ENCODE results near the gene ADAMTS10. TPM values are rescaled to one million over a fixed set of nuclear protein-coding genes. Genes with fewer than 3 reads are reported as not detected.

ADAMTS10 gene
- total RNA-seq, 1 donor from 2014 or later, result 29.4 TPM

GRCh38 chr19:8610936-8611300 is 403 bp upstream of the ADAMTS10 start:
- no peak overlapping the region for H3K27ac ChIP-seq
- intact Hi-C loops (cut with DNase I), result no loop called here
- TF ChIP-seq, protein P1, sequence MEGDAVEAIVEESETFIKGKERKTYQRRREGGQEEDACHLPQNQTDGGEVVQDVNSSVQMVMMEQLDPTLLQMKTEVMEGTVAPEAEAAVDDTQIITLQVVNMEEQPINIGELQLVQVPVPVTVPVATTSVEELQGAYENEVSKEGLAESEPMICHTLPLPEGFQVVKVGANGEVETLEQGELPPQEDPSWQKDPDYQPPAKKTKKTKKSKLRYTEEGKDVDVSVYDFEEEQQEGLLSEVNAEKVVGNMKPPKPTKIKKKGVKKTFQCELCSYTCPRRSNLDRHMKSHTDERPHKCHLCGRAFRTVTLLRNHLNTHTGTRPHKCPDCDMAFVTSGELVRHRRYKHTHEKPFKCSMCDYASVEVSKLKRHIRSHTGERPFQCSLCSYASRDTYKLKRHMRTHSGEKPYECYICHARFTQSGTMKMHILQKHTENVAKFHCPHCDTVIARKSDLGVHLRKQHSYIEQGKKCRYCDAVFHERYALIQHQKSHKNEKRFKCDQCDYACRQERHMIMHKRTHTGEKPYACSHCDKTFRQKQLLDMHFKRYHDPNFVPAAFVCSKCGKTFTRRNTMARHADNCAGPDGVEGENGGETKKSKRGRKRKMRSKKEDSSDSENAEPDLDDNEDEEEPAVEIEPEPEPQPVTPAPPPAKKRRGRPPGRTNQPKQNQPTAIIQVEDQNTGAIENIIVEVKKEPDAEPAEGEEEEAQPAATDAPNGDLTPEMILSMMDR (IDR thresholded peaks at IDR 0.05), result no peak
- no peak for ATAC-seq
- H3K27me3 ChIP-seq, result no peaks in the 10 kb centered on the region
- H3K4me3 ChIP-seq, result peak overlapping the region; percentile 66
- no peak for DNase-seq
- peaks cover 7% of the 10 kb centered on the region for H3K4me1 ChIP-seq
- H3K9me3 ChIP-seq, result no peaks in the 10 kb centered on the region
- no peaks in the 10 kb centered on the region for H3K36me3 ChIP-seq

DNA sequence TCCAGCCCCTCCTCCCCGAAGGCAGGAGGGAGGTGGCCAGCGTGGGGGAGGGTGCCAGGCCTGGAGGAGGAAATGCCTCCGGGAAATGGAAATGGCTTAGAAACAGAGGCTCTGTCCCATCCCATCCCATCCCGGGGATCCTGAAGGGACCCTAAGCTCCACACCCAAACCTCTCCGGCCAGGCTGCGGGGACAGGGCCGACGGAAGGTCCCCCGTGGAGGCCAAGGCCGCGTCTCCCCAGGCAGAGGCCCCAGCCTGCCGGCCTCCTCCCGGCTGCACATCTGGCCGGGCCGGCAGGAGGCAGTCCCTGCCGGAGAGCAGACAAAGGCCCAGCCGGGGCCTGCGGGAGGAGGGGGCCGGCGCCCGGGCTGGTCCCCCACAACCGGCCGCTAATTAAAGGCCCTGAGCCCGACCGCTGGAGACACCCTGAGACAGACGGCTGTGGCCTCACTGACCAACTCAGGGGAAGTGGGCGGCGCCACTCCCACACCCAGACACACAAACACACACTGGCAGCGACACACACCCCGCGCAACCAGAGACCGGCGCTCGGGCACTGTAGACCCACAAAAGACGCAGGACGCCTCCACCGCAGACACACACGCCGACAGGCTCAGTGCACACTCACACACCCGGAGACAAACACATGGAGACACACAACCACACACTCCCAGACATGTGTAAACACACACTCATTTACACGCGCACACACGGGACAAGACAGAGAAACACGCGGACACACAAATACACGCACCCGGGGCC is 1.1 kb downstream of the ADAMTS10 start:
- ATAC-seq, result peak; percentile 72
- intact Hi-C loops (cut with DNase I), result no loop called here
- Histone ChIP-seq H3K9me3 (peaks cover 4% of the 10 kb centered on the region), H3K4me1 (peaks cover 7% of the 10 kb centered on the region), H3K4me3 (peak overlapping the region; percentile 66), H3K27ac (peak overlapping the region; percentile 84), H3K27me3 (no peaks in the 10 kb centered on the region), H3K36me3 (no peaks in the 10 kb centered on the region)
- TF ChIP-seq, protein P1 (IDR thresholded peaks at IDR 0.05), result peak; percentile 30
- peak; percentile 73 for DNase-seq

DNA sequence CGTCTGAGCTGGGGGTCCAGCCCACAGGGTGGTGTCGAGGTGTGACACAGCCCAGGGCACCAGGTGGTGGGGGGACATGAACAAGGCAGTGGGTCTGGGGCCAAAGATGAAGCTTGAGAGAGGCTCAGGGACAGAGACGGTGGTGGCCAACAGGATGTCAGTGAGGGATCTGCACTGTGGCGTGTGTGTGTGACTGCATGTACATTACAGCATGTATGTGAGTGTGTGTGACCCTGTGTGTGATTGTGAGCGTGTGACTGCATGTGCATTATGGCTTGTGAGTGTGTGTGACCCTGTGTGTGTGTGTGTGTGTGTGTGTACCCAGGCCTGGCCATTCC is 1.6 kb downstream of the ADAMTS10 start:
- no peaks in the 10 kb centered on the region for H3K36me3 ChIP-seq
- H3K4me1 ChIP-seq, result peaks cover 7% of the 10 kb centered on the region
- no peak for ATAC-seq
- DNase-seq, result no peak
- H3K27me3 ChIP-seq, result no peaks in the 10 kb centered on the region
- intact Hi-C loops (cut with DNase I), result no loop called here
- peak overlapping the region; percentile 84 for H3K27ac ChIP-seq
- peak overlapping the region; percentile 66 for H3K4me3 ChIP-seq
- H3K9me3 ChIP-seq, result peaks cover 4% of the 10 kb centered on the region
- TF ChIP-seq, protein P1 (IDR thresholded peaks at IDR 0.05), result no peak

DNA sequence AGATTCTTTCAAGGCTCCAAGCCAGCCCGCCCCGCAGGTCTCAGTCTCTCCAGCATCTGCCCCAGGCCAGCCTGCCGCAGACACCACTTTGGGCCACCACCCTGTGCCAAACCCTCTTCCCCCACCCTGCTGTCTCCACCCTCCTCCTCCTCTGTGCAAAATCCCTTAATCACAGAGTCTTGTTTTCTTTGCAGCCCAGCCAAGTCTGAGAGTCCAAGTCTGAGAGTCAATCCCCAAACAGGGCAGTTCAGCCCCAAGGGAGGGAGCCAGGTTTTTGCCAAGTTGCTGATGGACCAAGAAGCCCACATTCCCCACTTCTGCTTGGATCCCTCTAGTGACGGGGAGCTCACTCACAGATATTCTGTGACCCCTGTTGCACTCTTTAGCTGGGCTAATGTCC is 3.1 kb downstream of the ADAMTS10 start:
- ATAC-seq, result no peak
- peaks cover 4% of the 10 kb centered on the region for H3K9me3 ChIP-seq
- no peaks in the 10 kb centered on the region for H3K36me3 ChIP-seq
- no peak overlapping the region for H3K4me3 ChIP-seq
- no peaks in the 10 kb centered on the region for H3K27me3 ChIP-seq
- TF ChIP-seq, protein P1 (IDR thresholded peaks at IDR 0.05), result no peak
- intact Hi-C loops (cut with DNase I), result no loop called here
- H3K4me1 ChIP-seq, result peaks cover 7% of the 10 kb centered on the region
- H3K27ac ChIP-seq, result no peak overlapping the region
- DNase-seq, result no peak

- intact Hi-C loops (cut with DNase I), result no loop called here
- TF ChIP-seq, protein P1 (IDR thresholded peaks at IDR 0.05), result no peak
- H3K4me3 ChIP-seq, result no peak overlapping the region
- peaks cover 4% of the 10 kb centered on the region for H3K9me3 ChIP-seq
- DNase-seq, result no peak
- no peak overlapping the region for H3K27ac ChIP-seq
- no peak for ATAC-seq
- peaks cover 7% of the 10 kb centered on the region for H3K4me1 ChIP-seq
- no peaks in the 10 kb centered on the region for H3K27me3 ChIP-seq
- H3K36me3 ChIP-seq, result peaks cover 13% of the 10 kb centered on the region
Measured at GRCh38 chr19:8605514-8605913, 5.0 kb downstream of the ADAMTS10 start.

Measured in upper lobe of right lung (tissue), 1 donor.